GM12878 (cell line): ENCODE measurements around the gene CORO7. TPM values are rescaled to one million over a fixed set of nuclear protein-coding genes. Genes with fewer than 3 reads are reported as not detected.
A peak's percentile ranks its signal among the peaks of the same experiment; 100 is the strongest.

ENCODE experiments used
- ATAC-seq: fragments of 200-7000 bp; cut with Tn5 transposase; 3 replicates; pipeline ENCODE4 v1.9.1; 2020; ENCODE audit warnings: mild to moderate bottlenecking, moderate library complexity
- BruUV-seq: library from RNA; stranded (reverse); fragments of 400-500 nt; replicated peaks from 2 replicates; lab custom pipeline; 2021; lab: Mats Ljungman, UMichigan
- CTCF ChIA-PET: fragments of 300-600 bp; sonication (Branson Sonifier 250); formaldehyde crosslinking; extraction: SDS; loops from one replicate; lab custom pipeline; 2021; ENCODE audit warnings: inconsistent platforms; lab: Yijun Ruan, JAX
- POLR2A ChIA-PET: fragments of 350-600 bp; formaldehyde crosslinking; extraction: SDS; loops from one replicate; lab custom pipeline; 2021; ENCODE audit warnings: inconsistent platforms; lab: Charles Lee
- RAD21 ChIA-PET: fragments of 300-600 bp; sonication (Branson Sonifier 250); formaldehyde crosslinking; loops from one replicate; lab custom pipeline; 2023; ENCODE audit warnings: antibody characterized with exemption; ENCODE audit not compliant: unreplicated experiment; lab: Charles Lee
- SMC1A ChIA-PET: fragments of 300-600 bp; sonication (Branson Sonifier 250); formaldehyde crosslinking; loops from one replicate; lab custom pipeline; 2023; ENCODE audit not compliant: unreplicated experiment, uncharacterized antibody; lab: Charles Lee
- DNase-seq: peaks from one replicate; pipeline ENCODE4 v3.0.0-alpha.2; 2011; ENCODE audit warnings: low read depth, low spot score
- FAIRE-seq: peaks from 3 replicates; lab custom pipeline; 2011; peaks lifted over from hg19 to GRCh38; lab: Jason Lieb, UNC
- H2AFZ ChIP-seq: 2 replicates; pipeline ENCODE4 v1.6.0; 2011; ENCODE audit warnings: low read depth, low read length, control low read depth; ENCODE audit not compliant: control insufficient read depth
- H3K27ac ChIP-seq: 2 replicates; pipeline ENCODE4 v1.5.1; 2011; ENCODE audit warnings: control low read depth; ENCODE audit not compliant: control insufficient read depth, insufficient read depth
- H3K27me3 ChIP-seq, 2 experiments: replicated peaks in 1 of 2; 2 replicates each; pipeline versions ENCODE4 v1.6.0 to v1.6.1; 2011; ENCODE audit warnings: low read length in 1 of 2; ENCODE audit not compliant: control insufficient read depth in 2 of 2, insufficient read depth in 2 of 2
- H3K36me3 ChIP-seq, 2 experiments: 2 replicates each; pipeline ENCODE4 v1.5.1; 2011; ENCODE audit warnings: low read length in 1 of 2; ENCODE audit not compliant: control insufficient read depth in 2 of 2, insufficient read depth in 2 of 2
- H3K4me1 ChIP-seq: 2 replicates; pipeline ENCODE4 v1.6.1; 2011; ENCODE audit warnings: mild to moderate bottlenecking, low read length, moderate library complexity, mixed read lengths; ENCODE audit not compliant: control insufficient read depth, insufficient read depth
- H3K4me2 ChIP-seq: 2 replicates; pipeline ENCODE4 v1.6.0; 2011; ENCODE audit warnings: control low read depth; ENCODE audit not compliant: control insufficient read depth, insufficient read depth
- H3K4me3 ChIP-seq: fragments of 200-600 bp; sonication (generic); 2 replicates; pipeline ENCODE4 v1.5.1; 2016
- H3K79me2 ChIP-seq: 2 replicates; pipeline ENCODE4 v1.6.0; 2011; ENCODE audit warnings: low read length; ENCODE audit not compliant: control insufficient read depth, insufficient read depth
- H3K9ac ChIP-seq: 2 replicates; pipeline ENCODE4 v1.8.0; 2011; ENCODE audit warnings: low read length, control low read depth, mixed read lengths; ENCODE audit not compliant: control insufficient read depth, insufficient read depth
- H3K9me3 ChIP-seq: replicated peaks from 3 replicates; pipeline ENCODE4 v1.5.1; 2011; ENCODE audit warnings: mild to moderate bottlenecking, low read length; ENCODE audit not compliant: control insufficient read depth, insufficient read depth
- H4K20me1 ChIP-seq: 2 replicates; pipeline ENCODE4 v1.6.0; 2011; ENCODE audit not compliant: control insufficient read depth, insufficient read depth
- ATF3 ChIP-seq: IDR thresholded peaks from 2 replicates; pipeline ENCODE4 v1.6.1; 2011; ENCODE audit warnings: low read depth, mild to moderate bottlenecking, low read length, moderate library complexity, borderline replicate concordance; ENCODE audit errors: extremely low read depth
- CBFB ChIP-seq: IDR thresholded peaks from 2 replicates; pipeline ENCODE4 v1.6.1; 2016; ENCODE audit warnings: antibody characterized with exemption, low read depth
- CHD2 ChIP-seq: IDR thresholded peaks from 2 replicates; pipeline ENCODE4 v1.6.1; 2011; ENCODE audit warnings: low read depth, low read length, improper control_type of control experiment, borderline replicate concordance
- EED ChIP-seq: sonication (generic); IDR thresholded peaks from 2 replicates; pipeline ENCODE4 v1.6.1; 2016; ENCODE audit warnings: antibody characterized with exemption, low read depth
- EGR1 ChIP-seq, 2 experiments: IDR thresholded peaks; 1 replicate in 1 of 2; 2 replicates in 1 of 2; pipeline ENCODE4 v1.6.1; 2011 to 2012; ENCODE audit warnings: low read depth in 2 of 2, low read length in 2 of 2, borderline replicate concordance in 1 of 2, mild to moderate bottlenecking in 1 of 2, moderate library complexity in 1 of 2
- FOS ChIP-seq: IDR thresholded peaks from 3 replicates; pipeline ENCODE4 v1.6.1; 2011; ENCODE audit warnings: borderline replicate concordance; ENCODE audit not compliant: insufficient read length; ENCODE audit errors: extremely low read depth
- MEF2A ChIP-seq: IDR thresholded peaks from 2 replicates; pipeline ENCODE4 v1.6.1; 2011; ENCODE audit warnings: low read depth, mild to moderate bottlenecking, low read length, moderate library complexity; ENCODE audit not compliant: insufficient read depth
- MYB ChIP-seq: fragments of 150-350 bp; IDR thresholded peaks from 2 replicates; pipeline ENCODE4 v1.6.1; 2014; ENCODE audit warnings: mild to moderate bottlenecking, low read depth, low read length, borderline replicate concordance
- NBN ChIP-seq: fragments of 450-650 bp; IDR thresholded peaks from 2 replicates; pipeline ENCODE4 v1.6.1; 2016
- NFXL1 ChIP-seq: fragments of 450-650 bp; IDR thresholded peaks from 2 replicates; pipeline ENCODE4 v1.6.1; 2017; ENCODE audit warnings: antibody characterized with exemption, mild to moderate bottlenecking, borderline replicate concordance
- STAT1 ChIP-seq: fragments of 450-650 bp; conservative IDR thresholded peaks from 2 replicates; pipeline ENCODE4 v1.6.1; 2014; ENCODE audit warnings: antibody characterized with exemption, mild to moderate bottlenecking
- ZBTB40 ChIP-seq: fragments of 450-650 bp; IDR thresholded peaks from 2 replicates; pipeline ENCODE4 v1.6.1; 2016; ENCODE audit warnings: mild to moderate bottlenecking, moderate library complexity, borderline replicate concordance
- ZNF24 ChIP-seq: fragments of 450-650 bp; IDR thresholded peaks from 2 replicates; pipeline ENCODE4 v1.6.1; 2017; ENCODE audit warnings: antibody characterized with exemption, mild to moderate bottlenecking
- ZNF622 ChIP-seq: fragments of 450-650 bp; IDR thresholded peaks from 2 replicates; pipeline ENCODE4 v1.6.1; 2017; ENCODE audit warnings: mild to moderate bottlenecking, inconsistent platforms
- whole genome bisulfite sequencing: methylation state at CpG from one replicate; pipeline ENCODE4 v1.1.6; 2016; ENCODE audit warnings: low lambda C conversion rate; ENCODE audit not compliant: insufficient replicate concordance, insufficient coverage; ENCODE audit errors: missing lambda C conversion rate; 5-methylcytosine and 5-hydroxymethylcytosine counted together
- in situ Hi-C: fragments of 300-500 bp; cut with MboI; formaldehyde crosslinking; loops from 9 replicates; pipeline ENCODE4 v1.14.3; 2018; ENCODE audit warnings: mixed read lengths
- intact Hi-C: fragments of 100-400 bp; cut with micrococcal nuclease; formaldehyde crosslinking; loops from one replicate; pipeline ENCODE4 v1.14.2; 2022; ENCODE audit not compliant: unreplicated experiment
- polyA plus RNA-seq, 11 experiments: library from polyadenylated mRNA; depleted of rRNA in 4 of 11; unstranded in 6 of 11; stranded (reverse) in 5 of 11; fragments of >200 nt; fragmentation: Nextera tagmentation in 4 of 11; fragmentation: Illumina TruSeq in 1 of 11; extraction: Ambion mirVana in 4 of 11; extraction: Trizol in 1 of 11; gene quantifications; 1 replicate in 1 of 11; 2 replicates in 10 of 11; pipeline versions ENCODE4 v1.2.1 to v1.2.3, GENCODE V29; 2011 to 2016; ENCODE audit warnings: inconsistent platforms in 2 of 11, missing spikeins in 2 of 11, low read depth in 1 of 11
- total RNA-seq, 4 experiments: library from RNA; depleted of rRNA in 3 of 4; stranded (reverse); fragments of >200 nt in 3 of 4; fragmentation: Illumina TruSeq in 1 of 4; extraction: Trizol in 1 of 4; gene quantifications; 2 replicates each; pipeline versions ENCODE4 v1.2.1 to v1.2.3, GENCODE V29; 2013 to 2021
- TF ChIP-seq, protein P1 (sequence below): fragments of 450-650 bp; IDR thresholded peaks from 2 replicates; pipeline ENCODE4 v1.6.1; 2017; ENCODE audit warnings: mild to moderate bottlenecking, low read depth, inconsistent platforms; ENCODE audit not compliant: poor library complexity, severe bottlenecking

The CORO7 gene
- total and polyA plus RNA-seq, 10 of the 15 experiments (the other 5 are each of a cell fraction or from before 2014, with no cell fraction given) = 0.64 to 89.2 (median 43.7) TPM

DNA sequence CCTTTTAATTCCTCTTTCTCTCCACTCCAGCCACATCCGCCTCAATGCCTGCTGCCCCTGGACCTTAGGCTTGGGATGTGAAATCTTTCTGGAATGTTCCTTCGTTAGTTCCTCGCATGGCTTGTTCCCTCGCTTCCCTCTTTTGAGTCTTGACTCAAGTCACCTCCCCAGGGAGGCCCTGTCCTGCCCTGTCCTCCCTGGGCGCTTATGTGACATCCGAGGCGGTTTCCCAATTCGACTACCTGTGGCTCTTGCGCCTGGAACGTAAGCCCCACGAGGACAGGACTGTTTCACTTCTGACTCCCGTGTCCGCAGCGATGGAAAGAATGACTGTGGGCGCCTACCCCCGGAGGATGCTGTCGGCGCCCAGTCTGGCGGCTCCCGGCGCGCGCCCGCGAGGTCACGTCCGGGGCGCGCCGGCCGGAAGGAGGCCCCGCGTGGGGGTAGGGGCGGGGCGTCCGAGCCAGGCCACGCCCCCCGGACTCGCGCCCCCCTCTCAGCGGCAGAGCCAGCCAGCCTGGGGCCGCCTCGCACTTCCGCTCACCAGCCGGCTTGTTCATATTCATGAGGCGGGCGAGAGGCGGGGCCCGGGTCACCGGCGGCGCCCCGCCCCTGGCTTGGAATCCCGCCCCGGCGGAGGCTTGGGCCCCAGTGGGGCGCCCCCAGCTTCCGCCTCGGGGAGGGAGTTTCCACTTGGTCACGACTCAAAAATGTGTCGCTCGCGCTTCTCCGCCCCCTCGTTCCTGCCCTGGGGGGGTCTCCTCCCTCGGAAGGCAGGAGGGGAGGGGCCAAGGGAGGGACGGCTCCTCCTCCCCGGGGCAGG is 109.0 kb downstream of the CORO7 start:
- Histone ChIP-seq H3K79me2 (peaks cover 24% of the 10 kb centered on the region), H3K4me3 (peak overlapping the region; percentile 94), H3K4me1 (peaks cover 13% of the 10 kb centered on the region), H3K4me2 (peak overlapping the region; percentile 84), H4K20me1 (no peaks in the 10 kb centered on the region), H3K27me3 (no peaks in the 10 kb centered on the region), H2AFZ (peak overlapping the region; percentile 92), H3K36me3 (peaks cover 2 to 3% of the 10 kb centered on the region in 2 experiments; a peak in 2 of 4 replicates), H3K9me3 (no peaks in the 10 kb centered on the region), H3K27ac (peak overlapping the region; percentile 87), H3K9ac (peak overlapping the region; percentile 95)
- peak; percentile 92 for ATAC-seq
- WGBS = under 1% methylated on average over 57 of the region's 68 CpGs
- peak; percentile 41 for FAIRE-seq
- ChIA-PET RAD21 (interaction anchor here (1.0 to 7.0 kb wide), 6 partner anchors 10 to 107 kb away, joined by 4 to 68 read pairs (median 6); no protein-coding TSS in a partner anchor), POLR2A (interaction anchor here (0.6 to 4.4 kb wide), 7 partner anchors 10 to 229 kb away, joined by 3 to 17 read pairs (median 4); partner anchors contain the start of genes GLIS2, HMOX2 and PAM16), CTCF (interaction anchor here (0.6 to 7.8 kb wide), 12 partner anchors 7 to 651 kb away, joined by 3 to 140 read pairs (median 4); no protein-coding TSS in a partner anchor), SMC1A (interaction anchor here (1.0 to 7.6 kb wide), 4 partner anchors 17 to 44 kb away, joined by 3 to 62 read pairs (median 12); no protein-coding TSS in a partner anchor)
- DNase-seq = peak; percentile 72
- BruUV-seq = no TSS peak
- intact Hi-C loops (loop anchor here (2.0 to 5.0 kb wide), 4 partner anchors 23 to 650 kb away; partner anchors contain the start of genes SEC14L5 and TFAP4), in situ Hi-C loops (no loop called here)
- TF ChIP-seq MEF2A (no peak), CHD2 (no peak; the same call in 1 of the 2 replicates), ZBTB40 (peak; percentile 60), EED (0 out of 2 replicates have a peak, but pooled peaks have one; percentile 39), ZNF622 (no peak), ATF3 (no peak), STAT1 (no peak), NFXL1 (peak; percentile 35; the same call in 1 of the 2 replicates), ZNF24 (peak; percentile 39; the same call in 1 of the 2 replicates), FOS (no peak), CBFB (no peak), MYB (no peak), EGR1 (IDR thresholded peaks at IDR 0.05; ENCODE audit: borderline replicate concordance in 1 of 2, low read depth in 2 of 2, low read length in 2 of 2) (peak in 1 of 2 experiments; percentile 87; a peak in 2 of 3 replicates), NBN (peak; percentile 33)
- TF ChIP-seq, protein P1, sequence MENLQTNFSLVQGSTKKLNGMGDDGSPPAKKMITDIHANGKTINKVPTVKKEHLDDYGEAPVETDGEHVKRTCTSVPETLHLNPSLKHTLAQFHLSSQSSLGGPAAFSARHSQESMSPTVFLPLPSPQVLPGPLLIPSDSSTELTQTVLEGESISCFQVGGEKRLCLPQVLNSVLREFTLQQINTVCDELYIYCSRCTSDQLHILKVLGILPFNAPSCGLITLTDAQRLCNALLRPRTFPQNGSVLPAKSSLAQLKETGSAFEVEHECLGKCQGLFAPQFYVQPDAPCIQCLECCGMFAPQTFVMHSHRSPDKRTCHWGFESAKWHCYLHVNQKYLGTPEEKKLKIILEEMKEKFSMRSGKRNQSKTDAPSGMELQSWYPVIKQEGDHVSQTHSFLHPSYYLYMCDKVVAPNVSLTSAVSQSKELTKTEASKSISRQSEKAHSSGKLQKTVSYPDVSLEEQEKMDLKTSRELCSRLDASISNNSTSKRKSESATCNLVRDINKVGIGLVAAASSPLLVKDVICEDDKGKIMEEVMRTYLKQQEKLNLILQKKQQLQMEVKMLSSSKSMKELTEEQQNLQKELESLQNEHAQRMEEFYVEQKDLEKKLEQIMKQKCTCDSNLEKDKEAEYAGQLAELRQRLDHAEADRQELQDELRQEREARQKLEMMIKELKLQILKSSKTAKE = peak; percentile 54
